ENCODE data around the gene ACAP2. TPM values are rescaled to one million over a fixed set of nuclear protein-coding genes. Genes with fewer than 3 reads are reported as not detected.

ACAP2 gene
- total and polyA plus RNA-seq, 7 donors: 3.2 to 12.5 (median 10.2) TPM

GRCh38 chr3:195240939-195241338 is 201.9 kb downstream of the ACAP2 start:
- ATAC-seq: no peak
- H3K36me3 ChIP-seq (ENCODE audit: insufficient read depth in 1 of 2, low read depth in 1 of 2): no peaks in the 10 kb centered on the region
- intact Hi-C loops (cut with DNase I): no loop called here
- peaks cover 20% of the 10 kb centered on the region for H3K4me1 ChIP-seq
- no peak overlapping the region for H3K4me3 ChIP-seq
- 75 to 83% (median 78%) methylated on average over 6 of the region's 6 CpGs for WGBS, 3 donors
- H3K27ac ChIP-seq: peak overlapping the region; percentile 23
- no peaks in the 10 kb centered on the region for H3K27me3 ChIP-seq (ENCODE audit: insufficient read depth in 3 of 3, low read length in 2 of 3)
- DNase-seq: peak in 1 of 2 donors; percentile 43
- TF ChIP-seq CTCF (IDR thresholded peaks at IDR 0.05): no peak
- H3K9me3 ChIP-seq: no peaks in the 10 kb centered on the region

GRCh38 chr3:195240171-195240701 is 202.6 kb downstream of the ACAP2 start:
- DNase-seq (peak; percentile 61 to 83), ATAC-seq (peak; percentile 84 to 91 (median 86))
- intact Hi-C loops (cut with DNase I): no loop called here
- H3K4me1 ChIP-seq: peaks cover 20% of the 10 kb centered on the region
- peak overlapping the region; percentile 23 for H3K27ac ChIP-seq
- H3K4me3 ChIP-seq: no peak overlapping the region
- no peaks in the 10 kb centered on the region for H3K9me3 ChIP-seq
- H3K27me3 ChIP-seq (ENCODE audit: insufficient read depth in 3 of 3, low read length in 2 of 3): no peaks in the 10 kb centered on the region
- 24 to 39% (median 34%) methylated on average over 15 of the region's 15 CpGs for WGBS, 3 donors
- no peak for TF ChIP-seq CTCF (IDR thresholded peaks at IDR 0.05)
- no peaks in the 10 kb centered on the region for H3K36me3 ChIP-seq (ENCODE audit: insufficient read depth in 1 of 2, low read depth in 1 of 2)

- peaks cover 20% of the 10 kb centered on the region for H3K4me1 ChIP-seq
- H3K27ac ChIP-seq: no peak overlapping the region
- no peak for TF ChIP-seq CTCF (IDR thresholded peaks at IDR 0.05)
- DNase-seq (no peak), ATAC-seq (no peak)
- H3K9me3 ChIP-seq: no peaks in the 10 kb centered on the region
- no peaks in the 10 kb centered on the region for H3K36me3 ChIP-seq (ENCODE audit: insufficient read depth in 1 of 2, low read depth in 1 of 2)
- WGBS, 3 donors: 81 to 92% (median 86%) methylated on average over 3 of the region's 3 CpGs
- no peak overlapping the region for H3K4me3 ChIP-seq
- H3K27me3 ChIP-seq (ENCODE audit: insufficient read depth in 3 of 3, low read length in 2 of 3): no peaks in the 10 kb centered on the region
- intact Hi-C loops (cut with DNase I): no loop called here
Observed at GRCh38 chr3:195239121-195239520, 203.7 kb downstream of the ACAP2 start.

- H3K4me3 ChIP-seq: no peak overlapping the region
Observed at GRCh38 chr3:195238586-195239118, 204.2 kb downstream of the ACAP2 start.

More at GRCh38 chr3:195238586-195239118, 204.2 kb downstream of the ACAP2 start:
- no peak for TF ChIP-seq CTCF (IDR thresholded peaks at IDR 0.05)
- ATAC-seq (peak in 3 of 4 donors; percentile 36 to 54 (median 47)), DNase-seq (peak in 1 of 2 donors; percentile 53)
- Histone ChIP-seq H3K27me3 (ENCODE audit: insufficient read depth in 3 of 3, low read length in 2 of 3) (no peaks in the 10 kb centered on the region), H3K27ac (no peak overlapping the region), H3K36me3 (ENCODE audit: insufficient read depth in 1 of 2, low read depth in 1 of 2) (no peaks in the 10 kb centered on the region), H3K4me1 (peaks cover 20% of the 10 kb centered on the region), H3K9me3 (no peaks in the 10 kb centered on the region)
- intact Hi-C loops (cut with DNase I): no loop called here
- WGBS, 3 donors: 32 to 62% (median 51%) methylated on average over 10 of the region's 10 CpGs

All from psoas muscle (tissue), 8 donors.